COLO668 (cell line): ENCODE results near the gene ASPSCR1.

ENCODE experiments used
- DNase-seq: peaks from one replicate; lab custom pipeline; 2025; ENCODE audit not compliant: unreplicated experiment; lab: John Stamatoyannopoulos, UW

ASPSCR1 gene

DNA sequence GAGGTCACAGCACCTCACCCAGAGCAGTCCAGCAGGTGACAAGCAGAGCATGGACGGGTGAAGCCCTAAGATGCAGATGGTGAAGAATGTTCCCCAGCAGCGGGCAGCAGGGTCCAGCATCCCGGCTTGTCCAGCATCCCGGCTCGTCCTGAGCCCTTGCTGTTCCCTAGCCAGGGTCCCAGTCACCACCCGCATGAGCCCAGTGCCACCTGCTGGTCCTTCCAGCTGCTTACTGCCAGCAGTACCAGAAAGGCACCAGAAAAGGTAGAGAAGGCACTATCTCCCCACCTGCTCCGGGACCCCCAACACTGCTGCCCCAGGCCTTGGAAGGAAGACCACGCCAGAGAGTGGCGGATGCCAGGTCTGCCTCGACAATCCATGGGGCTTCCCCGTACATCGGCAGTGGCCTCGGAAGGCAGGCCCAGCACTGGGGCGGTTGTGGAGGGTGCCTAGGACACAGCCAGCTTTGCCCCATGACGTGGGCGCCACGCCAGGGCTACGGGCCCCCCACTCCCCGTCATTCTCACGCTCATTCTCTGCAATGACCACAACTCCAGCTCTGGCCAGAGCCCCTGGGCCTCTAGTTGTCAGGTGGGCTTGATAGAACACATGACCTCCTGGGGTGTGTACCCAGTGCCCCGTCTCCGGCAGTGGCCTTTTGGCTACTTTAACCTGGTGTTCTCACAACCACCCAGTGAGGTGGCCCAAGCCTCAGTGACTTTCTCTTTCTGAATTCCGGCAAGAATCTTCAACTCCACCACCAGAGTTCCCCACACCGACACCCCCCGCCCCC, 43.9 kb downstream of the ASPSCR1 start:
- peak; percentile 64 for DNase-seq

DNA sequence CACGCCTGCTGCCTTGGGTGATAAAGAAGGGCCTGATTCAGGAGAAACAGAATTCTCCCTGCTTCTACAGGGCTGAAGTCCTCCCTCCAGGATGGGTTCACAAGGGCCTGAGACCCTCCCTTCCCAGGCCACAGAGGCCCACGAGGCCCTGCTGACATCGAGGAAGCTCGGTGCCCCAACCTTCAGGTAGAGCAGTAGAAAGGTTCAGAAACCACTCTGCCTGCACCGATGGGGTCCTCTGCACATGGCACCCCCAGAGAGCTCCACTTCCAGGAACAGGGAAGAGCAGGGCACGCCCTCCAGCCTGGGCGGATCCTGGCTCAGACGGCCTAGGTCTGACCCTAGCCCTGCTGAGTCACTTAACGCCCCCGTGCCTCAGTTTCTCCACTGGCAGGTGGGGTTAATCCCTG, 44.5 kb downstream of the ASPSCR1 start:
- DNase-seq: peak; percentile 28

DNA sequence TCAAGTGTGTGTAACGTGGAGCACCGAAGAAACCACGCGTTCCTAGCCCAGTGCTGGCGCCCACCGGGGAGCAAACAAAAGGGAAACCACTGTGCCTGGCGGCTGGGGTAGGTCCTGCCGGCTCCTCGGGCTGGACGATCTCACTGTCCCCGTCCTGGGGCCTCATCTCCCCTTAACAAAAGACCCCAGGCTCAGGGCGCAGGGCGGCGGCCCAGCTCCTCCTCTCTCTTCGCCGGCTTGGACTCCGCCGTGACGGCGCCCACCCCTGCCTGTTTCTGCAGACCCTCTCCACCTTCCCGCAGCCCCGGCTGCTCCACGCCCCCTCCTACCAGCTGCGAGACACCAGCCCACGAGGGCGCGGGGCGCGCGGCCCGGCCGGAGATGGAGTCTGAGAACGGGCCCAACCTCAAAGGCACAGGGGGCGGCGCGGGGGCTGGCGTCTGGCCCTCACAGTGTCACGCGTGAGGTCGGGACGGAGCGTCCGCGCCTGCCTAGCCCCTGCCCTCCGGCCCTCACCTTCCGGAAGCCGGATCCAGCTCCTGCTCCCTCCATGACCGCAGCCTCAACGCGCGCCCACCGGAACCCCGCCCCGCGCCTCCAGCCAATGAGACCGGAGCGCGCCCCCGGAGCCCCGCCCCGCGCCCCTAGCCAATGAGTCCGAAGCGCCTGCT, 45.0 kb downstream of the ASPSCR1 start, which contains the start of gene CENPX:
TSS of gene CENPX (minus strand) at position 569 of the 671 bp plus-strand sequence. CDS start at position 552, 17 bp downstream.
- DNase-seq: peak; percentile 28

DNA sequence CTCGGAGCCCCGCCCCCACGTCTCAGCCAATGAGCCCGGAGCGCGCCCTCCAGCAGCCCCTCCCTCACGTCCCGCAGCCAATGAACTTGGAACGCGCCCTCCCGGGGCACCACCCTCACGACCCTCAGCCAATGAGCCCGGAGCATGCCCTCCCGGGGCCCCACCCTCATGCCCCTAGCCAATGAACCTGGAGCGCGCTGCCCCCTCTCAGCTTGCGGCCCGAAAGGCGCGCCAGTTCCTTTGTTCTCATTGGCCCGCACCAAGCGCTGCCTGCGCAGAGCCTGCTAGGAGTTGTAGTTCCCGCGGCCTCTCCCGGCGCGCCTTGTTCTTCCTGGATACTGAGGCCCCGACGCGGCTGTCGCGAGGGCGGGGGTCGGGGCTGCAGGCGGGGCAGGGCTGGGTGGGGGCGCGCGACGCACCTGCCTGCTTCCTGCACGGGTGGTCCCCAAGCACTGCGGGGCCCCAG, 45.6 kb downstream of the ASPSCR1 start, which contains the start of gene LRRC45:
TSS of gene LRRC45 (plus strand) at position 325 of the 466 bp plus-strand sequence. CDS start 339 bp downstream, outside the sequence.
- peak; percentile 99 for DNase-seq

DNA sequence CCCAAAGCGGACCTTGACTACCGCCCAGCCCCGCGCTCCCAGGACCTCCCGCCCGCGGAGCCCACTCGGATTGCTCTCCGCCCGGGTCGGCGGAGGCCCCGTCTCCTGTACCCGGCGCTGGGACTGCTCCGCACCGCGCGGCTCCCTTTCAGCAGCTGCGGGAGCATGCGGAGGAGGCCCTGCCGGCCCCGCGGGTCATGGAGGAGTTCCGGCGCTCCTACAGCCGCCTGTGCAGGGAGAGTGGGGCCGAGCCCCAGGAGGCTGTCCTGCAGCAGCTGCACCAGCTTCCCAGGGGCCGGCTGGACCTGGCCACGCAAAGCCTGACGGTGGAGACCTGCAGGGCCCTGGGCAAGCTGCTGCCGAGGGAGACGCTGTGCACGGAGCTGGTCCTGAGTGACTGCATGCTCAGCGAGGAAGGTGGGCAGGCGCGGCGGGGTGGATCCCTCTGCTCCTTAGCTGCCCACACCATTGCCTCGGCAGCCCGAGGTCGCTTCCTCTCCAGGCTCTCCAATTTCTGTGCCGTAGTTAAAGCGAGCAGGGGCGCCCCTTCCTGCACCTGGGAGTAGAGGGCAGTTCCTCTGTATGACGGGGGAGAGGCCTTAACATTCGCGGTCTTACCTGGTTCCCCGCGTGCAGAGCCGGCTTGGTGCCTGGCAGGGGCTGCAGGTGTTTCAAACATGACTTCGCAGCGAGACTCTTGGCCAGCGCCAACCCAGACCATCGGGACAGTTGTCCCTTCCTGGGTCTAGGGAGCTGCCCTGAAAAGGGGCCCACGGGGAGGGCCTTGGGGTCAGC, 46.2 kb downstream of the ASPSCR1 start:
- peak; percentile 43 for DNase-seq

DNA sequence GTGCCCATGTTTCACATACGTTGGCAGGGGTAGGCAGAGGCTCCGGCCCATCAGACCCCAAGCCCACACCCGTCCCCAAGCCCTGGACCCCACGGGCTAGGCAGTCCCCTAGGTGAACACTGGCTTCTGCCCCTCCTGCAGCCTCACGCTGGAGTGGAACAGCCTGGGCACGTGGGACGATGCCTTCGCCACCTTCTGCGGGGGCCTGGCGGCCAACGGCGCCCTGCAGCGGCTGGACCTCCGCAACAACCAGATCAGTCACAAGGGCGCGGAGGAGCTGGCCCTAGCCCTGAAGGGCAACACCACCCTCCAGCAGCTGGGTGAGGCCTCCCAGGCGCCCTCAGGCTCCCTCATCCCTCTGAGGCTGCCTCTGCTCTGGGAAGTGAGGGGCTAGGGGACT, 47.4 kb downstream of the ASPSCR1 start:
- no peak for DNase-seq

DNA sequence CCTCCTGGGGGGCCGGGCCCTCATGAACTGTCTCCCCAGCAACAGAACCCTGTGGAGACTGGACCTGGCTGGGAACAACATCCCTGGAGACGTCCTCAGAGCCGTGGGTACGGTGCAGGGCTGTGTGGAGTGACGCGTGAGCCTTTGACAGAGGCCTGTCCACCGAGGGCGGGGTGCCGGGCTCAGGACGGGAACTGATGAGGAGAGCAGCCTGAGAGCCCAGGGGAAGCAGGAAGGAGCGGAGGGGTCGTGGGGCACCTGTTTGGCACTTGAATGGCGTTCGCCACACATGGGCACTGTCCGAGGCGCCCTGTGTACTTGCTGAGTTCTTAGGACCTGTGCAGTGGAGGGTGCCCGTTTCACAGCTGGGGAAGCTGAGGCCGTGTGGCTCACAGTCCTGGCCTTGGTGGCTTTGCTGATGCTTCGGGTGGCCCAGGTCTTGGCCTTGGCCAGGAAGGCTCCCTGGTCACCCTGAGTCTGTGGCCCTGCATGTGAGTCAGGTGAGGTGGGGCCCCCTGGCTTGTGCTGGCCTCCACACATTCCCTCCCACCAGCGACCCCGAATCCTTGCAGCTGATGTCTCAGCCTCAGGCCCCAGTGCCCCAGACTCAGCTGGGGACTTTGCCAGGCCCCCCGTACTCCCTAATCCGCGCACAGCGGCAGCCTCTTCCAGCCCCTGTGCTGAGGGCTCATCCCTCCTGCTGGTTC, 48.1 kb downstream of the ASPSCR1 start:
- DNase-seq: no peak

DNA sequence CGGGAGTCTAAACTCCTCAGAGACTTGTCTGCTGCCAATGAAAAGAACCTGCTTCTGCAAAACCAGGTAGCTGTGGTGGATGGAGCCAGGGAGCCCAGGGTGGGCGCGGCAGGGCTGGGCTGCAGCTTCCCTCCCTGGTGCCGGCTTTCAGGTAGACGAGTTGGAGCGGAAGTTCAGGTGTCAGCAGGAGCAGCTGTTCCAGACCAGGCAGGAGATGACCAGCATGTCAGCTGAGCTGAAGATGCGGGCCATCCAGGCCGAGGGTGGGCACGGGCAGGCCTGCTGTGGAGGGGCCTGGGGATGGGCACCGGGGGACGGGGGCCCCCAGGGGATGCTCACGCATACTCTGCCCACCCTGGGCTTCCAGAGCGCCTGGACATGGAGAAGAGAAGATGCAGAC, 50.8 kb downstream of the ASPSCR1 start:
- DNase-seq: no peak

DNA sequence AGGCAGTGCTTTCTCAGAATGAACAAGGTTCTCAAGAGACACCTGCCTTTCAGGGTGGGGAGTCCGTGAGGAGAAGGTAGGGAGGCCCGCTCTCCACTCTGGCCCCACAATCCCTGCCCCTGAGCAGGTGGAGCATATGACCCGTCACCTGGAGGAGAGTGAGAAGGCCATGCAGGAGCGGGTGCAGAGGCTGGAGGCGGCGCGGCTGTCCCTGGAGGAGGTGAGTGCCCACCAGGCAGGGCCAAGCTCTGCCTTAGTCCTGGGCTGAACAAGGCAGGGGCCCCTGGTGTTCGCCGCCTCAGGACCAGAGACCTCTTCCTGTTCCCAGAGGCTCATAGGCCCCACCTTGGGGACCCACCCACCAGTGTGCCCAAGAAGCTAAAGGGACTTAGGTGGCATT, 51.5 kb downstream of the ASPSCR1 start:
- DNase-seq: no peak

DNA sequence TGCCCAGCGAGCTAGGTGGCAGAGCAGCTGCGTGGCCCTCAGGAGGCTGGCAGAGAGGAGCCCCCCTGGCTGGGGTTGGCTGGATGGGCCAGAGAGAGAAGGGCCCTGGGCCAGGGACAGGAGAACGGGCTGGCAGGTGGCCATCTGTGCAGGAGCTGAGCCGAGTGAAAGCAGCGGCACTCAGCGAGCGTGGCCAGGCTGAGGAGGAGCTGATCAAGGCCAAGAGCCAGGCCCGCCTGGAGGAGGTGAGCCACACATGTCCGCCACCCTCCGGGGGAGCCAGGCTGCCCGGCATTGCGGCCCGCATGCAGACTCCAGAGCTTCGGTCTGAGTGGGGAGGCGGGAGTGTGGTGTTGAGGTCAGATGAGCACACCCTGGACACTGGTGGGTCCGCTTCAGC, 52.0 kb downstream of the ASPSCR1 start:
- no peak for DNase-seq

DNA sequence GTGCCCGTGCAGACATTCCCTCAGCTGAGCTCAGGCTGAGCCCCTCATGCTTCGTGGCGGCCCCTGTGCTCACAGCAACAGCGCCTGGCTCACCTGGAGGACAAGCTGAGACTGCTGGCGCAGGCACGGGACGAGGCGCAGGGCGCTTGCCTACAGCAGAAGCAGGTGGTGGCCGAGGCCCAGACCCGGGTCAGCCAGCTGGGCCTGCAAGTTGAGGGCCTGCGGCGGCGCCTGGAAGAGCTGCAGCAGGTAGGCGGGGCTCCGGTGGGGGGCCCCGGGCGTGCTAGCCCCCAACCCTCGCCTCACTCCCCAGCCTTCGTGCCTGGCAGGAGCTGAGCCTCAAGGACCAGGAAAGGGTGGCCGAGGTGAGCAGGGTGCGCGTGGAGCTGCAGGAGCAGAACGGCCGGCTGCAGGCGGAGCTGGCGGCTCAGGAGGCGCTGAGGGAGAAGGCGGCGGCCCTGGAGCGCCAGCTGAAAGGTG, 52.6 kb downstream of the ASPSCR1 start:
- peak; percentile 35 for DNase-seq

DNA sequence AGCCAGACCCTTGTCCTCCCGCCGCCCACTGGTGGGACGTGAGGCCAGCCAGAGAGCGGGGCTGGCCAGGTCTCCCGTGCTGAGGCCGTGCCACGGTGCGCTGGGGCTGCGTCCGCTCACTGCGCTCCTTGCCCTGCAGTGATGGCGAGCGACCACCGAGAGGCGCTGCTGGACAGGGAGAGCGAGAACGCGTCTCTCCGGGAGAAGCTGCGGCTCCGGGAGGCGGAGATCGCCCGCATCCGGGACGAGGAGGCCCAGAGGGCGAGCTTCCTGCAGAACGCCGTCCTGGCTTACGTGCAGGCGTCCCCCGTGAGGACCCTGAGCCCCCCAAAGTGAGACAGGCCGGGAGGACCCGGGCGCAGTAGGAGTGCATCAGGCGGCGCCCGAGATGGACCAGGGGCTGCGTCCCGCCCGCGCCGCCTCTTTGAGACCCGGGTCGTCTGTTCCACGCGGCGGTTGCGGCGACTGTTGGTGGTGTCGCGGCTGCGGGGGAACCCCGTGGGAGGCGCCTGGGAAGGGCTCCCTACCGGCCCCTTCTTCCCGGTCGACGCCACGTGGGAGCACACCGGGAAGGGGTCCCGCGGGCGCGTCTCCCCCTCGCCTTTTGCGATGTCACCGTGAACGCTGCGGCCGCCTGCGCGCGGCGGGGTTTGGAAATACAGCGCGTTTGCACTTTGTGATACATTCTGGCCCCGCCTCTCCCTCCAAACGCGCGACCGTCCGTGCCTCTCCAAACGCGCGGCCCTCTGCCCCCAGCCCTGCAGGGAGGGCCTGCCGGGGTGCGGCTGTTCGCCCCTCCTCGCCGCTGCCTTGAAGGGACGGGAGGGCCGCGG, 53.3 kb downstream of the ASPSCR1 start:
- DNase-seq: peak; percentile 80

DNA sequence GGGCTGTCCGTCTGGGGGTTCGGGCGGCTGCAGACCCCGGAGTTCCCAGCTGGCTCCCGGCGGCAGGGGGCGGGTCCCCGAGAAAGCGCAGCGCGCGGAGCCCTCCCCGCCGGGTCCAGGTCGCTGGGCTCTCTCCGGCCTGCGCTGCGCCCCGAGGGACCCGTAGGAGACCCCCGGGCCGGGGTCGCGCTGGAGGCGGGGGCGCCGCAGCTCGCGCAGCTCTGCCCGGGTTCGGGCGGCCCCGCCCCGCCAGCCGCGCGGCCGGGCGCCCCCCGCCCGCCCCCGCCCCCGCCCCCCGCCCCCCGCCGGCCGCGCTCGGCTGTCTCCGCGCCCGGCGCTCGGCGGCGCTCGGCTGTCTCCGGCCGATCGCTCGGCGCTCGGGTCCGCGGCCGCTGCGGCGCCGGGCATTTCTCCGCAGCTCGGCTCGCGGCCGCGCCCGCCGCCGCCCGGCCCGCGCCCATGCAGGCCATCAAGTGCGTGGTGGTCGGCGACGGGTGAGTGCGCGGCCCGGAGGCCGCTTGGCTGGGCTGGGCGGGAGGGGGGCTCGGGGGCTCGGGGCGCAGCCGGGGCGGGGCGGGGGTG, 54.0 kb downstream of the ASPSCR1 start, which contains the start of gene RAC3:
TSS of gene RAC3 (plus strand) at position 376 of the 582 bp plus-strand sequence. CDS start at position 460, 84 bp downstream.
- DNase-seq: peak; percentile 51

DNA sequence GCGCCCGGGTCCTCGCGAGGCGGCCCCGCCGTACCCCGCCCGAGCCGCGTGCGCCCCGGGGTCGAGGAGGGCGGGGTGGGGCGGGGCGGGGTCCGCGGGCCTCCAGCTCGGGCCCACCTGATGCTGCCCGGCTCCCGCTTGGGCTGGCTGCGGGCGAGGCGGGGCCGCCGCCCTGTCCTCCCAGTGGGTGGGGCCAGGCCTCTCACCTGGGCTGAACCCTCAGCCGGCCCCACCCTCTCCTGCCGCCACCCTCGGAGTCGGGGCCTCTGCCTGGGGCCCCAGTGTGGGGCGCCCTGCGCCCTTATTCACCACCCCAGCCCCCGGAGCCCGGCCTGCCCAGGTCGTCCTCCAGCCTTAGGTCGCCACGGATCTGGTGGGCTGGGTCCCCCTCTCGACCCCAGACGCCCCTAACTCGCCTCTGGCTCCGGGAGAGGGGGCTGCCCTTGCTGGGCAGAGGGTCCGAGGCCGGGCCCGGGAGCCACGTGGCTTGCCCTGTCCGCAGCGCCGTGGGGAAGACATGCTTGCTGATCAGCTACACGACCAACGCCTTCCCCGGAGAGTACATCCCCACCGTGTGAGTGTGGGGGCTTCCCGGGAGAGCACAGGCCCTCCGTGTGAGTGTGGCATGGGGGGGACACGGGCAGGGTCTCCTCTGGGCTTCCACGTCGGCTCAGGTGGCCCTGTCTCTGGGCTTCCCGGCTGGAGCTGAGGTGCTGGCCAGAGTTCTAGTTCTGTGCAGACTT, 54.6 kb downstream of the ASPSCR1 start:
- DNase-seq: peak; percentile 63

DNA sequence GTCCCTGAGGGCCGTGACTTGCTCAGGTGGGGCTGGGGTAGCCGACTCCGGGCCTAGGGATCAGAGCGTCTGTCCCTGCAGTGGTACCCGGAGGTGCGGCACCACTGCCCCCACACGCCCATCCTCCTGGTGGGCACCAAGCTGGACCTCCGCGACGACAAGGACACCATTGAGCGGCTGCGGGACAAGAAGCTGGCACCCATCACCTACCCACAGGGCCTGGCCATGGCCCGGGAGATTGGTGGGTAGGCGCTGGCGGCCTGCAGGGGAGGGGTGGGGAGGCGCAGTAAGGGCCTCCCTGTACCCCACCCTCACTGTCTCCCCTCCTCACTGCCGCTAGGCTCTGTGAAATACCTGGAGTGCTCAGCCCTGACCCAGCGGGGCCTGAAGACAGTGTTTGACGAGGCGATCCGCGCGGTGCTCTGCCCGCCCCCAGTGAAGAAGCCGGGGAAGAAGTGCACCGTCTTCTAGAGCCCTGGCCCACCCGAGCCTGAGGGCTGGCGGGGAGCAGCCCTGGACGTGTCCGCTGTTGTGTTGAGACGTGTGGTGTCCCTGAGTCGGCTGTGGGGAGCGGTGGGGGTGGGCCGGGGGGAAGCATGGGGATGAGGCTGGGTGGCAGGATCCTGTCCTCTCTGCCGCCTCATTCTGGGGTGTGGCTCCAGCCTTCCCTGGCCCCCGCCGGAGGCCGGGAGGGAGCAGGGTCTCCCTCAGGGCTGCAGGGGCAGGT, 56.1 kb downstream of the ASPSCR1 start:
- no peak for DNase-seq

DNA sequence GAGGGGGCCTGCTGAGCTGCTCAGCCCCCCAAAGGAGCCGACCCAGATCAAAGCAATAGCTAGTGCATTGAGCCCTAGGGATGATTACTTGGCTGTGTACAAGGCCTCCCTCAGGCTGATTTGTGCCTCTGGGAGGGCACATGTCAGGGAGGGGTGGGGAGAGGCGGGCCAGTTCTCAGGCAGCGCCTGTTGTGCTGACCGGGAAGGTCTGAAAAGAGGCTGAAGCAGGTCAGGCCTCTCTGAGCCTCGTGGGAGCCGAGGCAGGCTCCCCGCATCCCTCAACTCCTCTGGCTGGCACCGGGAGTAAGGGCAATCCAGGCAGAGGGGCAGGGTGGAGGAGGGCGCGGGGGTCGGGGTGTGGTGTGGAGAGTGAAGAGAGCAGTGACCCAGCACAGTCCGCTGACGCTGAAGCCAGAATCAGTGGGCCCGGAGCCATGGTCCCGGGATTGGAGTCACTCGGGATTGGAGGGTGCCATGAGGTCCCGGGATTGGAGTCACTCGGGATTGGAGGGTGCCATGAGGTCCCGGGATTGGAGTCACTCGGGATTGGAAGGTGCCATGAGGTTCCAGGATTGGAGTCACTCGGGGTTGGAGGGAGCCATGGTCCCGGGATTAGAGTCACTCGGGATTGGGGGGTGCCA, 57.1 kb downstream of the ASPSCR1 start:
- DNase-seq: no peak

DNA sequence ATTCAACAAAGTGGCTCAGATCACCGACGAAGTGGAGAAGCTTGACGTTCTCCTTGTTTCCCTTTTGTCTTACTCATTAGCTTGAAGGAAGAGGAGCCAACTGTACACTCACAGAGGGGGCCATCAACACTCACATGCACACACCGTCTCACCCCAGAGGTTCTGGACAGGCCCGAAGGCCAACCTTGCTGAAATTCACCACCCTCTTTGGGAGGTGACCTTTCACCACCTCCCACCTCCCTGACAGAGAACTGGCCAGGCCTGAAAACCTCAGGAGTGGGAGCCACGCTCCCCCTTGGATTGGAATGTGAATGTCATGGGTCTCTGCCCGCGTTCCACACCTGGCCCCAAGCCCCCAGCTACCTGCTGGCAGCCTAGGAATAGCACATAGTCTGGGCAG, 58.1 kb downstream of the ASPSCR1 start:
- no peak for DNase-seq
